Fibroblast of villous mesenchyme (primary cell): ENCODE results near the gene SLC25A10. TPM values are rescaled to one million over a fixed set of nuclear protein-coding genes. Genes with fewer than 3 reads are reported as not detected.
A peak's percentile ranks its signal among the peaks of the same experiment; 100 is the strongest.

Source experiments
- DNase-seq: peaks from one replicate; pipeline ENCODE4 v3.0.0-alpha.2; 2010; ENCODE audit warnings: low read depth
- H3K4me3 ChIP-seq: 2 replicates; pipeline ENCODE4 v1.5.1; 2011; ENCODE audit warnings: low read depth, mild to moderate bottlenecking, low read length
- CTCF ChIP-seq: IDR thresholded peaks from 2 replicates; pipeline ENCODE4 v1.5.1; 2012; ENCODE audit warnings: low read depth, mild to moderate bottlenecking, low read length; ENCODE audit not compliant: insufficient read depth
- total RNA-seq: library from RNA; depleted of rRNA; stranded (reverse); fragments of >200 nt; gene quantifications from 2 replicates; pipeline ENCODE4 v1.2.3, GENCODE V29; 2012

Gene SLC25A10
- 13.8 and 14.2 TPM in 2 replicates for total RNA-seq

DNA sequence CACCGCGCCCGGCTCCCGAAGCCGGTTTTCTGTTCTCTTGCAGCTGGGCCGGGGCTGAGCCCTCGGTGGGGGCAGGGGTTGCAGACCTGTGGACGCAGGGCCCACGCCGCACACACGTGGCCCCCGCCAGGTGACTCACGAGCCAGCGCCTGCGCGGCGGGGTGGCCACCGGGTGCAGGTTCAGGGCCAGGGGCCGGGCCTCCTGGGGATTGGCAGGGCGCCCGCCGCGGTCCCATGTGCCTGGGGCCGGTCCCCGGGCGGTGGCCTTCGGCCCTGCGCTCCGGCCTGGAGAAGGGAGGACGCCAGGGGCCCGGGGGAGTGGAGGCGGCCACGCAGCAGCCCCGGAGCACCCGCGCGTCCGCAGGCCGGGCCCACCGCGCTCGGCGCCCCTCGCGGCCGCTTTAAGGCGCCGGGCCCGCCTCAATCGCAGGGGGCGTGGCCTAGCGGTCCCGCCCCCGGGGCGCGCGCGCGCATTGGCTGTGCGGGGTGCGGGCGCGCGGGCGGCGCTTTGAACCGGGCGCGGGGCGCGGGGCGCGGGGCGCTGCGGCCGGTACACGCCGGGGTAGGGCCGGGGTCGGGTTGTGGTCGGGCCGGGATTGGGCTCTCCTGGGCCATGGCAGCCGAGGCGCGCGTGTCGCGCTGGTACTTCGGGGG is at the start of gene SLC25A10:
Gene SLC25A10 (plus strand): TSS at position 471 of the 654 bp plus-strand sequence. CDS start 143 bp downstream, at position 614.
- no peak for TF ChIP-seq CTCF
- DNase-seq: peak; percentile 68
- H3K4me3 ChIP-seq: peak within 1 kb of the TSS; percentile 66

DNA sequence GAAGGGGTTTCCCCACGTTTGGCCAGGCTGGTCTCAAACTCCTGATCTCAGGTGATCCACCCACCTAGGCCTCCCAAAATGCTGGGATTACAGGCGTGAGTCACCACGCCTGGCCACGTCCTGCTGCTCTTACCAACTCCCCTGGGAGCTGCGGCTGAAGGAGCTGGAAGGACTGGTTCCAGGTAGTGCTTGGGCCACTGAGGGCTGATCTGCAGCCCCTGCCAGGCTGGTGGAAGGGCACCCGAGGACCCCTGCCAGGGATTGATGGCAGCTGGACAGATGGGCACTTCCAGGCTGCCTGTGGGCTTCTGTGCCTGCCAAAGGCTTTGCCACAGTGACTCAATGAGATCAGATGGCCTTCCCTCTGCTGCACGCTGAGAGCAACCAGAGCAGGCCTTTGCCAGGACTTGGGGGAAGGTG is 48.0 kb upstream of the SLC25A10 start:
- TF ChIP-seq CTCF: no peak
- H3K4me3 ChIP-seq: no peak overlapping the region
- DNase-seq: no peak

DNA sequence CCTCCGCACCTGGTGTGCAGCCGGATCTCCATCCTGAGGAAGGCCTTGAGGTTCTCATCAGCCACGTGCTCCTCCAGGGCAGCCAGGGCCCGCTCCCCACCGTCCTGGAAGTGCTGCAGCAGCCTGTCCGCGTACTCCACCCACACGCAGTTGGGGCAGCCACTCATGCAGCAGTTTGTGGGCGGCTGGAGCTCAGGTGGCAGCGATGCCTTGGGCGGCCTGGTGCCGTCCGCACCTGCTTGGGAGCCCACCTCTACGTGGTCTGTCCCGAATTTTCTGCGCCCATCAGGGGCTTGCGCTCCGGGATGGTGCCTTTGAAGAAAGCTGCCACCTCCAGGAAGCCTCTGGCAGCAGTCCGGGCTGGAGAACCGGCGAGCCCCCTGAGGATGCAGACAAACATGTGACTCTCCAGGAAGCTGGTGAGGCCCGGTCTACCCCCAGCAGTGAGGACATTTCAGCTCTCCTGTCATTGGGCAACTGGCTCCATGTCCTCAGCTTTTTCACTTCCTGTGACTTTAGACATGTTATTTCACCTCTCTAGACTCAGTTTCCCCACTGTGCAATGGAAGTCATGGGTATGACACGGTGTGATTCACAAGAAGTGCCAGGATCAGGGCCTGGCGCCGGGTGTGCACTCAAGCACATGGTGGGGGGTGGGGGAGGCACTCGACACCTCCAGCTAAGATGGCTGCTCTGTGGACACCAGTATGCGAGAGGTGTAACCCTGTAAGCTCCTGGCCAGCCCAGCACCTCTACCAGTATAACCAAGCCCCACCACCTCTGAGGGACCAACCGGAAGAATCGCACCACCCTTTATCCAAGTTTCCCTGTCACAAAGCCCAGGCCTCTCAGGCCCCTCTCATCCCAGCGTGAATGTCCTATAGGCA is 46.6 kb upstream of the SLC25A10 start:
- no peak for DNase-seq
- H3K4me3 ChIP-seq: peak overlapping the region; percentile 95
- TF ChIP-seq CTCF: no peak

DNA sequence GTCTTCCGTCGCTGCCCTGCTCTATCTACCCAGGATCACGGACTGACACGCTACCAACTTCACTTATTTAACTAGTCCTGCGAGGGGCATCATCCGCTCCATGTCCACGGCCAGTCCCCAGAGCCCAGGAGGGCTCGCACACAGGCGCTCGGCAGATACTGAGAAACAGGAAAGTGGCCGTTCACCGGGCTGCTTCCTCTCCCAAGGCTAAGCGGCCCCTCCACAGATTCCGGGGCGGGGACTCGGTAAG is 46.1 kb upstream of the SLC25A10 start:
- no peak for TF ChIP-seq CTCF
- peak; percentile 45 for DNase-seq
- peak overlapping the region; percentile 95 for H3K4me3 ChIP-seq

DNA sequence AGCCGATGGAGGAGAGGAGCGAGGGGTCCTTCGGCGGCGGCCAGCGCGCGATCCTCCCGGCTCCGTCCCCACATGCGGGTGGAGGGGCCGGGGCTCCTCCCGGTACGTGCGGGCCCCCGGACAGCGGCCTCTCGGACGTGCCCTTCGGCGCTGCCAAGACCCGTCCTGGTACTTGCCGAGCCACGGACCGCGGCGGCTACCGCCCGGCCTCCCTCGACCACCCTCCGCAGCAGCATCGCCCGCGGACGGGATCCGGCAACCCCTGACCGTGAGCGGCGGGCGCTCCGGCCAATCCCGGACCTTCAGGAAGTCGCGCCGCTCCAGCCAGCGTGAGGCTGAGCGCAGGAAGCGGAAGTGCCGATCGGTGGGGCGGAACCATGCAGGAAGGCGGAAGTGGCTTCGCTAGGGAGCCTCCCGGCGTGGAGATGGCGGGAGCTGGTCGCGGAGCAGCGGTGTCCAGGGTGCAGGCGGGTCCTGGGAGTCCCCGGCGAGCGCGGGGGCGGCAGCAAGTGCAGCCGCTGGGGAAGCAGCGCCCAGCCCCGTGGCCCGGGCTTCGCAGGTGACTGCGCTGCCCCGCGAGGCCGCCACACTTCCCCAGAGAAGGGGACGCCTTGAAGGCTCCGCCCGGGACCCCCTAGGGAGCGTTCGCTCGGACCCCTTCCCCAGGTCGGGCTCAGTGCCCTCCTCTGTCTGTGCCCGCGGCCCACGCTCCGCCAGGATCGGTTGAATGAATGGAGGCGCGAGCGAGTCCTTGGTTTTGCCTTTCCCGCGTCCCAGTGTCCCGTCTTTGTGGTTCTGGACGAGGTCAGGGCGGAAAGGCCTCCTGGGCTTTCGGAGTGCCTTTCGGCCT is 45.5 kb upstream of the SLC25A10 start, which contains the start of the genes CCDC137 and OXLD1:
Gene CCDC137 (plus strand): TSS at position 396 of the 850 bp plus-strand sequence. CDS start 30 bp downstream, at position 426.
Gene OXLD1 (minus strand): TSS at position 264 of the 850 bp plus-strand sequence. CDS start 28 bp downstream, at position 236.
- peak; percentile 97 for DNase-seq
- H3K4me3 ChIP-seq: peak within 1 kb of the TSS; percentile 95
- TF ChIP-seq CTCF: no peak

DNA sequence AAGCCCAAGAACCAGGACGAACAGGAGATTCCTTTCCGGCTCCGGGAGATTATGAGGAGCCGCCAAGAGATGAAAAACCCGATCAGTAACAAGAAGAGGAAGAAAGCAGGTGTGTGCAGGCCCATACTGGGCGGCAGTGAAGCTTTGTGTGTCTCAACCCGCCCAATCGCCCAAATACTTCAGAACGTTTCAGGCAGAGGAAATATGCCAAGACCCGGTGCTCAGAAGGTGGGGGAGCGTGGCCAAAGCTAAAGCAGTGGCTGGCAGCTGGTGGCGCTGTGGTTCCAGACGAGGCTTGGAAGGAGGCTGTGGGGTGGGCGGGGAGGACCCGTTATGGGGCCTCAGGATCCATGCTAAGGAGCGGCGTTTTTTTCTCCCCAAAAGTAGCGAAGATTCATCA is 44.3 kb upstream of the SLC25A10 start:
- DNase-seq: peak; percentile 6
- TF ChIP-seq CTCF: peak; percentile 18
- H3K4me3 ChIP-seq: peak overlapping the region; percentile 18
